NCI-H2107 treated with DMSO at 0.1 percent for 48 hours (cell line): ENCODE results near the gene MR1.
A peak's percentile ranks its signal among the peaks of the same experiment; 100 is the strongest.

Experiments
- DNase-seq: peaks from one replicate; lab custom pipeline; 2025; ENCODE audit not compliant: unreplicated experiment; lab: John Stamatoyannopoulos, UW

The MR1 gene

GRCh38 chr1:181033799-181034451, at the start of gene MR1:
TSS of gene MR1 (plus strand) at chr1:181033983. CDS start at chr1:181034008, 25 bp downstream.
- DNase-seq, result peak; percentile 35

- DNase-seq, result peak; percentile 92
Measured at GRCh38 chr1:180988253-180988752, 45.5 kb upstream of the MR1 start.

- DNase-seq, result no peak
Measured at GRCh38 chr1:180994262-180994661, 39.5 kb upstream of the MR1 start.

- DNase-seq, result no peak
Measured at GRCh38 chr1:180997843-180998504, 35.8 kb upstream of the MR1 start.

GRCh38 chr1:181001091-181001780, 32.5 kb upstream of the MR1 start:
- DNase-seq, result no peak

GRCh38 chr1:181002582-181003172, 31.1 kb upstream of the MR1 start:
- no peak for DNase-seq

- DNase-seq, result no peak
Measured at GRCh38 chr1:181010789-181011188, 23.0 kb upstream of the MR1 start.

GRCh38 chr1:181011301-181012202, 22.2 kb upstream of the MR1 start:
- no peak for DNase-seq

- DNase-seq, result no peak
Measured at GRCh38 chr1:181012203-181012745, 21.5 kb upstream of the MR1 start.

GRCh38 chr1:181013144-181013543, 20.6 kb upstream of the MR1 start:
- no peak for DNase-seq

- no peak for DNase-seq
Measured at GRCh38 chr1:181014477-181015250, 19.1 kb upstream of the MR1 start.

GRCh38 chr1:181015251-181015615, 18.6 kb upstream of the MR1 start:
- no peak for DNase-seq

GRCh38 chr1:181016563-181016962, 17.2 kb upstream of the MR1 start:
- no peak for DNase-seq

GRCh38 chr1:181018901-181019681, 14.7 kb upstream of the MR1 start:
- no peak for DNase-seq

- no peak for DNase-seq
Measured at GRCh38 chr1:181021159-181021558, 12.6 kb upstream of the MR1 start.

- peak; percentile 56 for DNase-seq
Measured at GRCh38 chr1:181021811-181022434, 11.9 kb upstream of the MR1 start.

- DNase-seq, result peak; percentile 79
Measured at GRCh38 chr1:181023265-181024057, 10.3 kb upstream of the MR1 start.

- DNase-seq, result no peak
Measured at GRCh38 chr1:181028196-181028595, 5.6 kb upstream of the MR1 start.
